Measurements from ENCODE around the gene SH3D21.

Gene SH3D21

GRCh38 chr1:36301220-36301619 is 4.9 kb upstream of the SH3D21 start:
- TF ChIP-seq, protein P1, sequence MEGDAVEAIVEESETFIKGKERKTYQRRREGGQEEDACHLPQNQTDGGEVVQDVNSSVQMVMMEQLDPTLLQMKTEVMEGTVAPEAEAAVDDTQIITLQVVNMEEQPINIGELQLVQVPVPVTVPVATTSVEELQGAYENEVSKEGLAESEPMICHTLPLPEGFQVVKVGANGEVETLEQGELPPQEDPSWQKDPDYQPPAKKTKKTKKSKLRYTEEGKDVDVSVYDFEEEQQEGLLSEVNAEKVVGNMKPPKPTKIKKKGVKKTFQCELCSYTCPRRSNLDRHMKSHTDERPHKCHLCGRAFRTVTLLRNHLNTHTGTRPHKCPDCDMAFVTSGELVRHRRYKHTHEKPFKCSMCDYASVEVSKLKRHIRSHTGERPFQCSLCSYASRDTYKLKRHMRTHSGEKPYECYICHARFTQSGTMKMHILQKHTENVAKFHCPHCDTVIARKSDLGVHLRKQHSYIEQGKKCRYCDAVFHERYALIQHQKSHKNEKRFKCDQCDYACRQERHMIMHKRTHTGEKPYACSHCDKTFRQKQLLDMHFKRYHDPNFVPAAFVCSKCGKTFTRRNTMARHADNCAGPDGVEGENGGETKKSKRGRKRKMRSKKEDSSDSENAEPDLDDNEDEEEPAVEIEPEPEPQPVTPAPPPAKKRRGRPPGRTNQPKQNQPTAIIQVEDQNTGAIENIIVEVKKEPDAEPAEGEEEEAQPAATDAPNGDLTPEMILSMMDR (IDR thresholded peaks at IDR 0.05; ENCODE audit: insufficient read depth, low read depth, low read length, missing control alignments): no peak
- no peak overlapping the region for H3K4me3 ChIP-seq (ENCODE audit: low read depth, low read length)
- no peak for DNase-seq (ENCODE audit: low read depth)

DNA sequence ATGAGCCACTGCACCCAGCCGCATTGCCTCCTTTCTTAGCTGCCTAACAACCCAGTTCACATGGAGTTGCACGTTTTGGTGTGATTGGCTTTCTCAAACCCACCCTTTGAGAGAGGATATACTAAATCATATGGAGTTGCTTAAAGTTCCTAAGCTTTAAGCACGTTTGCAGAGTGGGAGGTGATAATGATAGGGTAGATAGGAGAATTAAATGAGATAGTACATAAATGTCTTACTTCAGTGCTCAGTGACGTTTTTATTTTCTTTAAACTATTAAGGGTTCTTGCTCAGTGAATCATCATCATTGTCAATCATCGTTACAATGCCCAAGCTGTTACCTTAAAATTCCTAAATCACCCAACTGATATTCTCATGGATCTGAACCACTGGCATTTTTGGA is 2.9 kb upstream of the SH3D21 start:
- H3K4me3 ChIP-seq (ENCODE audit: low read depth, low read length): no peak overlapping the region
- no peak for DNase-seq (ENCODE audit: low read depth)
- TF ChIP-seq, protein P1 (IDR thresholded peaks at IDR 0.05; ENCODE audit: insufficient read depth, low read depth, low read length, missing control alignments): no peak

- no peak overlapping the region for H3K4me3 ChIP-seq (ENCODE audit: low read depth, low read length)
- TF ChIP-seq, protein P1 (IDR thresholded peaks at IDR 0.05; ENCODE audit: insufficient read depth, low read depth, low read length, missing control alignments): no peak
- no peak for DNase-seq (ENCODE audit: low read depth)
Measured at GRCh38 chr1:36303650-36304360, 2.4 kb upstream of the SH3D21 start.

DNA sequence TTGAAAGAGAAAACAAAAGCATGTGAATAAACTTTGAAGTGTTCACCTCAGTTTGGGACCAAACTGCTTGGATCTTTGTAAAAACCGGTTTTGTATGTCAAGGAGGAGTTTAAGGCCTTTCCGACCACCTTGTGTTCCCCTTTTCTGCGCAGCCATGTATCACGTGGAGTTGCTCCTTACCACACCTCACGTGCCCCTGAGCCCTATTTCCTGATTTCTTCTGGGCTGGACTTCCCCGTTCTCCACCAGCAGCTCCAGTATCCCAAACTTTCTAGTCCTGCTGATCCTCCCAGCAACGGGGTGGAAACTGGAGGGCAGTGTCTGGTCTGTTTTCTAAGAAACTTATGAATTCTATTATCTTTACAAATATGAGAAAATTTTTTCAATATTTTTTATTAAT is 1.6 kb upstream of the SH3D21 start:
- DNase-seq (ENCODE audit: low read depth): no peak
- H3K4me3 ChIP-seq (ENCODE audit: low read depth, low read length): no peak overlapping the region
- TF ChIP-seq, protein P1 (IDR thresholded peaks at IDR 0.05; ENCODE audit: insufficient read depth, low read depth, low read length, missing control alignments): no peak

DNA sequence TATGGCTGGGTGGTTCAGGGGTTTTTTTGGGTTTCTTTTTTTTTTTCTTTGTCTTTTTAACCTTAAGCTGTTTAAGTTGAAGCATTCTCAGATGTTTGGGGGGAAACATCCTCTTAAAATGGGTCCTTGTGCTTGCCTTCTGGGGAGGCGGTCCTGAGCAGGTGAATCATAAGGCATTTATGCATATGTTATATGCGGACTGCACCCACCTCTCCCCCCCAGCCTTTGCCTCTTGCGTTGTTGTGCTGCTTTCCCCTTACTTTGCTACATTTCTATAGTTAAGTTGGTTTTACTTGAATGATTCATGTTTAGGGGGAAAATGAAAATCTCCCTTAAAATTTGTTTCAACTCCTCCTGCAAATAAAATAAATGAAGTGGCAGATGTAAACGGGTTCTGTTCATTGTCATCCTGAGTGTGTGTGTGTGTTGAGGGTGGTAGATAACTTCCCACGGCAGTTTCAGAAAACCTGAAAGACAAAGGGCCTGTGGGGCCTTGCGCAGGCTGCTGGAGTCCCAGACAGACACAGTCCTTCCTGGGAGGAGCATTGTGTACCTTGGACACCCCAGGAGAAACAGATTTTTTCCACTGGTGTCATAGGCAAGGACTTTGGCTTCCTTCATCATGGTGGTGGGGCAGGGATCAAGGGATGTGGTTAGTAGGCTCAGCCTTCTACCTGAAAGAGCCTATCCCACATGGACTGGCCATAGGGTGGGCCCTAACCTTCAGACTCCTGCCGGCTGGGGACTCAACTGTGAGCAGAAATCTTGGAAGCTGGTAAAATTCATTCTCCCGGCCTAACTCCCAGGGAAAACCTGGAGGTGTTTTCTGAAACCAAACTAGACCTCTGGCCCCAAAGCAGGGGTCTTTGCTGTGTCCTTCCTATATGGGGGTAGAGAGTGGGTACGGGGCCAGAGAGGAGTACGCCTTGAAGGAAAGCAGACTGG is 926 bp upstream of the SH3D21 start:
- no peak overlapping the region for H3K4me3 ChIP-seq (ENCODE audit: low read depth, low read length)
- TF ChIP-seq, protein P1 (IDR thresholded peaks at IDR 0.05; ENCODE audit: insufficient read depth, low read depth, low read length, missing control alignments): no peak
- DNase-seq (ENCODE audit: low read depth): no peak

GRCh38 chr1:36305915-36306209 is 306 bp upstream of the SH3D21 start:
- TF ChIP-seq, protein P1 (IDR thresholded peaks at IDR 0.05; ENCODE audit: insufficient read depth, low read depth, low read length, missing control alignments): no peak
- H3K4me3 ChIP-seq (ENCODE audit: low read depth, low read length): peak overlapping the region; percentile 79
- no peak for DNase-seq (ENCODE audit: low read depth)
